Neural crest cell (in vitro differentiated cells): ENCODE measurements around the gene PLCL2. TPM values are rescaled to one million over a fixed set of nuclear protein-coding genes. Genes with fewer than 3 reads are reported as not detected.

ENCODE experiments used
- DNase-seq: peaks from one replicate; pipeline ENCODE4 v3.0.0; 2021; ENCODE audit warnings: low read depth, mixed read lengths, low spot score
- H3K27ac Mint-ChIP-seq: one replicate; pipeline ENCODE4 v1.8.0; 2021; ENCODE audit warnings: mild to moderate bottlenecking, mixed read lengths; ENCODE audit not compliant: unreplicated experiment
- H3K27me3 Mint-ChIP-seq: 2 replicates; pipeline ENCODE4 v1.8.0; 2021; ENCODE audit warnings: low read depth, mild to moderate bottlenecking, mixed read lengths
- H3K36me3 Mint-ChIP-seq: 2 replicates; pipeline ENCODE4 v1.8.0; 2021; ENCODE audit warnings: low read depth, mild to moderate bottlenecking, mixed read lengths
- H3K4me1 Mint-ChIP-seq: 2 replicates; pipeline ENCODE4 v1.8.0; 2021; ENCODE audit warnings: mixed read lengths
- H3K4me3 Mint-ChIP-seq: one replicate; pipeline ENCODE4 v1.8.0; 2021; ENCODE audit warnings: mild to moderate bottlenecking, mixed read lengths
- H3K9me3 Mint-ChIP-seq: 2 replicates; pipeline ENCODE4 v1.8.0; 2021; ENCODE audit warnings: mixed read lengths
- total RNA-seq: library from RNA; stranded (reverse); gene quantifications from 2 replicates; pipeline ENCODE4 v1.2.1, GENCODE V29; 2021
- TF ChIP-seq, protein P1 (sequence below): fragments of 200-600 bp; sonication (generic); conservative IDR thresholded peaks from 2 replicates; pipeline ENCODE4 v1.5.0; 2021; ENCODE audit warnings: antibody characterized with exemption, mild to moderate bottlenecking

PLCL2 gene
- total RNA-seq, 1 donor from 2014 or later: 10.5 TPM

DNA sequence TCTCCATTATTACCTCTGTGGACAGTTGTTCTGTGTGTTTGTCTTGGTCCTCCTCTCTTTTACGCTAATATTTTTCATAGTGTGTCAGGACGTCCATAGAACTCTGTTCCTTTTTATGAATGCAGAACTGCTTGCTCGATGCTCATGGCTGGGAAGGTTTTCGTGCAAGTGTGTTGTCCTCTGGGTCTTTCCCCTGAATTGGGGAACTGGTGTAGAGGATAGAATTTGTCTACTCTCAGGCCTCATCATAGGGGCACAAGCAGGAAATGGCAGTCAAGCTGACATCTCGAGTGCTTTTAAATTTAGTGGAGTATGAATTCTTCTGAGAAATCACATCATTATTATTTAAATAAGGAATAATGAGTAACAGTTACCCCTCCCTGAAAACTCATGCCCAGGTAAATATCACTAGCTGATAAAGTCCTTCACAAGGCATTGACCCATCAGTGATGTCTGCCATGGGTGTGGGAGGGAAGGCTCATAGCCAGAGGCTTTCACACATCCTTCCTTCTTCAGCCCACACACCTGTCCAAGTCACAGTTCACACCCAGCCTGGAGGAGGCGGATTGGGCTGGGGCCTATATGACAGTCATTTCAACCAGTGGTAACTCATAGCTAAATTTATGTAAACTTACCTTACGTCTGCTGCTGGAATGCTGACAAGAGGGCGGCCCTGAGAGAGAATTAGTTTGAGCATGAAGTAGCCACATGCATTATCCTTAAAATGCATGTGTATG lies 226.1 kb downstream of the PLCL2 start:
- Mint-ChIP-seq H3K27me3 (no peaks in the 10 kb centered on the region), H3K36me3 (no peaks in the 10 kb centered on the region), H3K4me1 (no peaks in the 10 kb centered on the region), H3K4me3 (no peak overlapping the region), H3K9me3 (no peaks in the 10 kb centered on the region), H3K27ac (no peak overlapping the region)
- no peak for DNase-seq
- TF ChIP-seq, protein P1, sequence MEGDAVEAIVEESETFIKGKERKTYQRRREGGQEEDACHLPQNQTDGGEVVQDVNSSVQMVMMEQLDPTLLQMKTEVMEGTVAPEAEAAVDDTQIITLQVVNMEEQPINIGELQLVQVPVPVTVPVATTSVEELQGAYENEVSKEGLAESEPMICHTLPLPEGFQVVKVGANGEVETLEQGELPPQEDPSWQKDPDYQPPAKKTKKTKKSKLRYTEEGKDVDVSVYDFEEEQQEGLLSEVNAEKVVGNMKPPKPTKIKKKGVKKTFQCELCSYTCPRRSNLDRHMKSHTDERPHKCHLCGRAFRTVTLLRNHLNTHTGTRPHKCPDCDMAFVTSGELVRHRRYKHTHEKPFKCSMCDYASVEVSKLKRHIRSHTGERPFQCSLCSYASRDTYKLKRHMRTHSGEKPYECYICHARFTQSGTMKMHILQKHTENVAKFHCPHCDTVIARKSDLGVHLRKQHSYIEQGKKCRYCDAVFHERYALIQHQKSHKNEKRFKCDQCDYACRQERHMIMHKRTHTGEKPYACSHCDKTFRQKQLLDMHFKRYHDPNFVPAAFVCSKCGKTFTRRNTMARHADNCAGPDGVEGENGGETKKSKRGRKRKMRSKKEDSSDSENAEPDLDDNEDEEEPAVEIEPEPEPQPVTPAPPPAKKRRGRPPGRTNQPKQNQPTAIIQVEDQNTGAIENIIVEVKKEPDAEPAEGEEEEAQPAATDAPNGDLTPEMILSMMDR: no peak

DNA sequence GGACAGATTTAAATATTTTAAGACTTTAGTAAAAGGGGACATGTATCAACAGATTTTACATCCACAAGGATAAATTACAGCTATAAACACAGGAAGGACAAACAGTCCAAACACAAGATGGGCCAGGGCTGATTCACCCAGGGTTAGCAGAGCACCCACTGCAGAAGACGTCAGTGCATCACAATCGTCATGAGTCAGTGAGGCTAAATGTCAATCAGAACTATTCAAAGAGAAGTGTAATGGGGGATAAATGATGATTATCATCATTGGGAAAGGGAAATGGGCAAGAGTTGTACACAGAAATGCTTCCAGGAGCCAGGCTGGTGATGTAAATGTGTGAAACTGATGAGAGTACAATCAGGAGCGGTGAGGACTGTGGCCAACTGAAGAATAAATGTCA lies 226.8 kb downstream of the PLCL2 start:
- no peak overlapping the region for H3K4me3 Mint-ChIP-seq
- no peaks in the 10 kb centered on the region for H3K4me1 Mint-ChIP-seq
- no peak overlapping the region for H3K27ac Mint-ChIP-seq
- TF ChIP-seq, protein P1: no peak
- H3K27me3 Mint-ChIP-seq: no peaks in the 10 kb centered on the region
- no peaks in the 10 kb centered on the region for H3K36me3 Mint-ChIP-seq
- DNase-seq: no peak
- H3K9me3 Mint-ChIP-seq: no peaks in the 10 kb centered on the region

DNA sequence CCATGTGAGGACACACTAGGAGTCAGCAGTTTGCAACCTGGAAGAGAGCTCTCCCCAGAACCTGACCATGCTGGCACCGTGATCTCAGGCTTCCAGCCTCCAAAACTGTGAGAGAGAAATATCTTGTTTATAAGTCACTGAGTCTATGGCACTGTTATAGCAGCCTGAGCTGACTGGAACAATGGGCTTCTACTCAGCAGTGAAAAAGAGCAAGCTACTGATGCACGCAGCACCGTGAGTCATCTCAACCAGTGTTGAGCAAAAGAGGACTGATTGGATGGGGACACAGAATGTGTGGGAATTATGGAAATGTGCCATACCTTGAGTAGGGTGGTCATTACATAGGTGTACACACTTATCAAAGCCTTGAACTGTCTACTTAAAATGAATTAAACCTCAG lies 230.4 kb downstream of the PLCL2 start:
- H3K4me1 Mint-ChIP-seq: no peaks in the 10 kb centered on the region
- no peak for DNase-seq
- H3K27me3 Mint-ChIP-seq: no peaks in the 10 kb centered on the region
- H3K4me3 Mint-ChIP-seq: no peak overlapping the region
- H3K9me3 Mint-ChIP-seq: peaks cover 3% of the 10 kb centered on the region
- H3K36me3 Mint-ChIP-seq: no peaks in the 10 kb centered on the region
- no peak overlapping the region for H3K27ac Mint-ChIP-seq
- TF ChIP-seq, protein P1: no peak

DNA sequence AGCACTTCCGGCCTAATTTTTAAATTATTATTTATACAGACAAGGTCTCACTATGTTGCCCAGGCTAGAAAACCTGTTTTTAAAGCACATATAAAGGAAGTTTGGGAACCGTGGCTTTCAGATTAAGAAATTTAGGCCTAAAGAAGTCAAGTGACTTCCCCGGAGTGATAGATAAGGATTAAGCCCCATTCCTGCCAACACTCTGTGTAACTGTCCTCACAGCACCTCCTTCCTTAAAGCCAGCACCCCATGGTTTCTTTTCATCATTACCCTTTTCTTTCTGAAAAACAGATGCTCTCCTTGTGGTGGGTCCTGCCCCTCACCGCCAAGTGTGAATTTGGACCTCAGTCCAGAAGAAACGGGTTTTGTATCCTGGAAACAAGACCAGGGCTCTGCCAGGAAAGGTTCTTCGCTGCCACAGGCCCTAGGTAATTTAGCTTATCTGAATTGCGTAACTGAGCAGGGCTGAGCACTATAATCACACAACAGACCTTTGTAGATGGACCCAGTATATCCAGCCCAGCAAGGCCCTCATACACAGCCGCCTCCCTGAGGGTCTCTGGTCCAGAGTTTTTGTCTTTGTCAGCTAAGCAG lies 231.3 kb downstream of the PLCL2 start:
- no peak overlapping the region for H3K27ac Mint-ChIP-seq

DNA sequence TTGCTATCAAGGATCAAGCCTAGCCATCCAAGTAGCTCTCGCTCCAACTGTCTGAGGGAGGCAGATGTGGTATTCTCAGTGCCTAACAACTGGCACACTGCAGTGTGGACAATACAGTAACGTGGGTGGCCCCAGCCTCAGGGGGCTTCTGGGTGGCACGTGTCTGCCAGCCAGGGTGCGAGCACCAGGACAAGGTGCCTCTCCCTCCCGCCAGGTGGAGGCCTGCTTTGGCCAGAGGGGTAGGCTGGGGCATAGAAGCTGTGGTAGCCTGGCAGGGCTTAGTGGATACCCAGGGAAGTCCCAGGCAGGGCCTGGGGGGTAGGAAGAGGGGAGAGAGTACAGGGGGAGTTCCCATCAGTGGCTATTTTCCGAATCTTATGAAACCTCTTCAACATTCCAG lies 234.0 kb downstream of the PLCL2 start:
- no peak for DNase-seq
- TF ChIP-seq, protein P1: no peak
- Mint-ChIP-seq H3K4me1 (no peaks in the 10 kb centered on the region), H3K9me3 (peaks cover 3% of the 10 kb centered on the region), H3K4me3 (no peak overlapping the region), H3K27ac (no peak overlapping the region), H3K36me3 (no peaks in the 10 kb centered on the region), H3K27me3 (no peaks in the 10 kb centered on the region)

More for the DNA sequence above, 231.3 kb downstream of the PLCL2 start:
- H3K4me3 Mint-ChIP-seq: no peak overlapping the region
- no peaks in the 10 kb centered on the region for H3K4me1 Mint-ChIP-seq
- no peaks in the 10 kb centered on the region for H3K36me3 Mint-ChIP-seq
- no peak for DNase-seq
- H3K27me3 Mint-ChIP-seq: no peaks in the 10 kb centered on the region
- TF ChIP-seq, protein P1: no peak
- H3K9me3 Mint-ChIP-seq: peaks cover 3% of the 10 kb centered on the region
